ENCODE results near the gene TXLNG.

The TXLNG gene

GRCh38 chrX:16874458-16875095 lies 88.3 kb downstream of the TXLNG start:
- DNase-seq (ENCODE audit: low spot score) = no peak

GRCh38 chrX:16876696-16877095 lies 90.4 kb downstream of the TXLNG start:
- no peak for DNase-seq (ENCODE audit: low spot score)

- DNase-seq (ENCODE audit: low spot score) = peak; percentile 1
Measured at GRCh38 chrX:16882169-16882568, 95.9 kb downstream of the TXLNG start.

GRCh38 chrX:16882702-16883486 lies 96.6 kb downstream of the TXLNG start:
- DNase-seq (ENCODE audit: low spot score) = peak; percentile 63

GRCh38 chrX:16883487-16883804 lies 97.2 kb downstream of the TXLNG start:
- no peak for DNase-seq (ENCODE audit: low spot score)

GRCh38 chrX:16885628-16886027 lies 99.4 kb downstream of the TXLNG start:
- DNase-seq (ENCODE audit: low spot score) = no peak

- peak; percentile 67 for DNase-seq (ENCODE audit: low spot score)
Measured at GRCh38 chrX:16892504-16893362, 106.5 kb downstream of the TXLNG start.
